B cell (primary cell): ENCODE results near the gene GULP1.

Experiments used
- CTCF ChIP-seq: fragments of 200-600 bp; IDR thresholded peaks from one replicate; pipeline ENCODE4 v1.8.0; 2022; ENCODE audit warnings: antibody characterized with exemption, mild to moderate bottlenecking
- EZH2 ChIP-seq: IDR thresholded peaks from 2 replicates; pipeline ENCODE4 v1.6.1; 2012; ENCODE audit warnings: borderline replicate concordance, low read depth, mild to moderate bottlenecking, moderate library complexity, low read length; ENCODE audit not compliant: insufficient read depth, poor library complexity, severe bottlenecking

- TF ChIP-seq EZH2, result no peak
- TF ChIP-seq CTCF, result no peak
Observed at GRCh38 chr2:188610827-188611226, 319.2 kb downstream of the GULP1 start.
